Endothelial cell of umbilical vein (primary cell): ENCODE results near the gene NEDD4L. TPM values are rescaled to one million over a fixed set of nuclear protein-coding genes. Genes with fewer than 3 reads are reported as not detected.
A peak's percentile ranks its signal among the peaks of the same experiment; 100 is the strongest.

Experiments used
- BruUV-seq: library from RNA; stranded (reverse); fragments of 400-500 nt; replicated peaks from 2 replicates; lab custom pipeline; 2021; lab: Mats Ljungman, UMichigan
- CTCF ChIA-PET: fragments of 300-600, 350-600 bp; sonication (Branson Sonifier 250); formaldehyde crosslinking; loops from one replicate; lab custom pipeline; 2021; ENCODE audit warnings: antibody characterized with exemption, inconsistent platforms; lab: Charles Lee
- POLR2A ChIA-PET: fragments of 300-600, 350-600 bp; sonication (Branson Sonifier 250); formaldehyde crosslinking; loops from one replicate; lab custom pipeline; 2021; ENCODE audit warnings: antibody characterized with exemption, inconsistent platforms; lab: Charles Lee
- DNase-seq: peaks from one replicate; pipeline ENCODE4 v3.0.0-alpha.2; 2011; ENCODE audit warnings: low read depth, low spot score
- FAIRE-seq: peaks from 2 replicates; lab custom pipeline; 2011; peaks lifted over from hg19 to GRCh38; lab: Jason Lieb, UNC
- H2AFZ ChIP-seq: 2 replicates; pipeline ENCODE4 v1.6.0; 2012; ENCODE audit warnings: low read depth, low read length, control low read depth, inconsistent platforms
- H3K27ac ChIP-seq: 2 replicates; pipeline ENCODE4 v1.5.1; 2011; ENCODE audit warnings: low read depth, mild to moderate bottlenecking, control low read depth, low read length, moderate library complexity; ENCODE audit not compliant: insufficient read depth
- H3K27me3 ChIP-seq, 2 experiments: 2 replicates each; pipeline versions ENCODE4 v1.6.0 to v1.6.1; 2011; ENCODE audit warnings: low read length in 2 of 2, mixed read lengths in 1 of 2; ENCODE audit not compliant: control insufficient read depth in 2 of 2, insufficient read depth in 2 of 2
- H3K36me3 ChIP-seq, 2 experiments: 2 replicates in 1 of 2; 3 replicates in 1 of 2; pipeline ENCODE4 v1.5.1; 2011; ENCODE audit warnings: low read length in 2 of 2, mild to moderate bottlenecking in 1 of 2, moderate library complexity in 1 of 2; ENCODE audit not compliant: control insufficient read depth in 2 of 2, insufficient read depth in 2 of 2; ENCODE audit errors: extremely low read depth in 1 of 2
- H3K4me1 ChIP-seq: 3 replicates; pipeline ENCODE4 v1.5.1; 2011; ENCODE audit warnings: mild to moderate bottlenecking, low read length; ENCODE audit not compliant: control insufficient read depth, insufficient read depth; ENCODE audit errors: extremely low read depth
- H3K4me2 ChIP-seq: 2 replicates; pipeline ENCODE4 v1.6.1; 2011; ENCODE audit warnings: low read length, control low read depth, mixed read lengths; ENCODE audit not compliant: insufficient read depth
- H3K4me3 ChIP-seq, 3 experiments: fragments of 200-600 bp in 1 of 3; sonication (generic), shearing (Covaris generic) in 1 of 3; replicated peaks in 1 of 3; 2 replicates each; pipeline ENCODE4 v1.5.1; 2011 to 2016; ENCODE audit warnings: control low read depth in 3 of 3, low read length in 3 of 3, mild to moderate bottlenecking in 2 of 3, inconsistent platforms in 1 of 3, low read depth in 1 of 3, moderate library complexity in 1 of 3; ENCODE audit not compliant: insufficient read depth in 1 of 3
- H3K79me2 ChIP-seq: 2 replicates; pipeline ENCODE4 v1.6.0; 2012; ENCODE audit warnings: low read length, inconsistent platforms; ENCODE audit not compliant: control insufficient read depth, insufficient read depth
- H3K9ac ChIP-seq: replicated peaks from 2 replicates; pipeline ENCODE3; 2011; ENCODE audit warnings: low read length, control low read depth; ENCODE audit not compliant: insufficient read depth; ENCODE audit errors: extremely low read depth
- H3K9me1 ChIP-seq: replicated peaks from 3 replicates; pipeline ENCODE4 v1.6.0; 2011; ENCODE audit warnings: mild to moderate bottlenecking, low read length; ENCODE audit not compliant: control insufficient read depth, insufficient read depth; ENCODE audit errors: extremely low read depth
- H3K9me3 ChIP-seq: replicated peaks from 2 replicates; pipeline ENCODE4 v1.5.1; 2012; ENCODE audit warnings: low read length, inconsistent platforms; ENCODE audit not compliant: control insufficient read depth, insufficient read depth
- H4K20me1 ChIP-seq: replicated peaks from 2 replicates; pipeline ENCODE3; 2011; ENCODE audit warnings: mild to moderate bottlenecking, low read length; ENCODE audit not compliant: control insufficient read depth, insufficient read depth; ENCODE audit errors: extremely low read depth
- CTCF ChIP-seq, 2 donors: IDR thresholded peaks; 1 replicate in 1 of 2; 2 replicates in 1 of 2; pipeline ENCODE4 v1.5.1; 2011; ENCODE audit warnings: low read length in 2 of 2, mild to moderate bottlenecking in 2 of 2, moderate library complexity in 2 of 2, control low read depth in 1 of 2, inconsistent platforms in 1 of 2, low read depth in 1 of 2; ENCODE audit not compliant: insufficient read depth in 1 of 2; ENCODE audit errors: extremely low read depth in 1 of 2
- FOS ChIP-seq: IDR thresholded peaks from 2 replicates; pipeline ENCODE4 v1.6.1; 2011; ENCODE audit warnings: mild to moderate bottlenecking, low read length, moderate library complexity, borderline replicate concordance; ENCODE audit not compliant: insufficient read depth
- JUN ChIP-seq: IDR thresholded peaks from 2 replicates; pipeline ENCODE4 v1.6.1; 2011; ENCODE audit warnings: borderline replicate concordance, low read depth; ENCODE audit not compliant: insufficient read length, insufficient read depth
- POLR2A ChIP-seq: IDR thresholded peaks from 2 replicates; pipeline ENCODE4 v1.6.1; 2012; ENCODE audit warnings: low read depth, mild to moderate bottlenecking, control low read depth, low read length
- dilution Hi-C: fragments of 300-500 bp; cut with MboI; formaldehyde crosslinking; loops from one replicate; pipeline ENCODE4 v1.15.0; 2019; ENCODE audit warnings: low sequenced_read_pairs; ENCODE audit not compliant: extremely low pct_ligation_motif_present
- intact Hi-C: fragments of 100-400 bp; cut with micrococcal nuclease; formaldehyde crosslinking; loops from one replicate; pipeline ENCODE4 v1.10.0; 2022
- polyA plus RNA-seq, 4 experiments: library from polyadenylated mRNA; depleted of rRNA in 3 of 4; stranded (reverse) in 3 of 4; unstranded in 1 of 4; fragments of >200 nt; gene quantifications; 2 replicates each; pipeline versions ENCODE4 v1.2.1 to v1.2.3, GENCODE V29; 2011 to 2012; ENCODE audit warnings: missing spikeins in 1 of 4
- total RNA-seq: library from RNA; stranded (reverse); gene quantifications from 2 replicates; pipeline ENCODE4 v1.2.3, GENCODE V29; 2021

Gene NEDD4L
- total and polyA plus RNA-seq, 2 donors (not counting 3 experiments of a cell fraction or from before 2014, with no cell fraction given): 20.5 to 78.9 TPM

- dilution Hi-C loops (no loop called here), intact Hi-C loops (no loop called here)
Observed at GRCh38 chr18:58096658-58097057, 52.6 kb downstream of the NEDD4L start.

DNA sequence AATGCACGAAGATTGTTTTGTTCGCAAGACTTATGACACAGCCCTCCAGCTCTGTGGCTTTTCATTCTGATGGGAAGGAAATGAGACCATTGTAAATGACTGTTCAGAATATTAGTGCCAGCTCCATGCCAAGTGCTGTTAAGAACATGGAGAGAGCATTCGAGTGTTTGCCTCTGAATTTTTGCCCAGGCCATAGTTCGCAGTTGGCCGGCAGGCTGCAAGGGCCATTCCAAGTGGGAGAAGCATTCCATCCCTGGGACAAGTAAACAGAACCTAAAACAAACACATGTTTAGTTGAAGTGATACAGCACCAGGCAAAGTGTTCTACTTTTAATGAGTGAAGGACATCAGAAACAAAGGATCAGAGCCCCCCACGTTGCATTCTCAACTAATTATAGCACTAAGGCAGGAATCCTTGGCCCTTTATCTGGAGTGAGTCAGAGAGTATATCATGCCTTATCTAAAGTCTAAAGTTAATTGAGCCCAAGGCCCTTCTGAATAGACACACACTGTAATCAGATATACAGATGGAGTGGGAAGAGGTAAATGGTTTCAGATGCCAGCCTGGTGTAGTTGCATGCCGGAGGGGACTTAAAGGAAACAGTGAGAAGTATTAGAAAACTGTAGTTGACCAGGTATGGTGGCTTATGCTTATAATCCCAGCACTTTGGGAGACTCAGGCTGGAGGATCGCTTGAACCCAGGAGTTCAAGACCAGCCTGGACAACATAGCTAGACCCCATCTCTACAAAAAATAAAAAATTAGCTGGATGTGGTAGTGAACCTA lies 53.3 kb downstream of the NEDD4L start:
- ChIA-PET POLR2A (no interaction called here), CTCF (interaction anchor here (0.7 to 1.3 kb wide), 3 partner anchors 13 to 54 kb away, joined by 3 to 7 read pairs (median 4); partner anchors contain the start of gene NEDD4L)
- BruUV-seq: no TSS peak
- FAIRE-seq (peak; percentile 80), DNase-seq (peak; percentile 73)
- Histone ChIP-seq H3K36me3 (no peaks in the 10 kb centered on the region), H3K4me3 (no peak overlapping the region), H2AFZ (no peak overlapping the region), H3K9me3 (no peaks in the 10 kb centered on the region), H3K4me1 (peaks cover 11% of the 10 kb centered on the region), H3K9me1 (no peaks in the 10 kb centered on the region), H3K9ac (peak overlapping the region; percentile 19), H4K20me1 (no peaks in the 10 kb centered on the region), H3K27ac (no peak overlapping the region), H3K27me3 (no peaks in the 10 kb centered on the region), H3K4me2 (peak overlapping the region; percentile 54), H3K79me2 (no peaks in the 10 kb centered on the region)
- TF ChIP-seq JUN (peak; percentile 31), FOS (peak; percentile 8), CTCF (IDR thresholded peaks at IDR 0.05; ENCODE audit: extremely low read depth in 1 of 2, insufficient read depth in 1 of 2, low read depth in 1 of 2, low read length in 2 of 2) (no peak)
- dilution Hi-C loops (no loop called here), intact Hi-C loops (no loop called here)

More at GRCh38 chr18:58096658-58097057, 52.6 kb downstream of the NEDD4L start:
- Histone ChIP-seq H3K4me2 (peak overlapping the region; percentile 54), H3K27me3 (no peaks in the 10 kb centered on the region), H4K20me1 (no peaks in the 10 kb centered on the region), H3K4me1 (peaks cover 11% of the 10 kb centered on the region), H3K79me2 (no peaks in the 10 kb centered on the region), H3K36me3 (no peaks in the 10 kb centered on the region), H2AFZ (no peak overlapping the region), H3K9ac (no peak overlapping the region), H3K4me3 (no peak overlapping the region), H3K27ac (no peak overlapping the region), H3K9me3 (no peaks in the 10 kb centered on the region), H3K9me1 (no peaks in the 10 kb centered on the region)
- FAIRE-seq (no peak), DNase-seq (no peak)
- BruUV-seq: no TSS peak
- TF ChIP-seq JUN (no peak), FOS (no peak), POLR2A (no peak)
- CTCF ChIA-PET: interaction anchor here (0.7 to 1.3 kb wide), 3 partner anchors 14 to 53 kb away, joined by 3 to 7 read pairs (median 4); partner anchors contain the start of gene NEDD4L
- POLR2A ChIA-PET: no interaction called here
